Bone marrow (tissue), 2 donors: Measurements from ENCODE around the gene FAM131C.
"Not testable (repeated sequence)": the region's sequence is repeated elsewhere in the genome, so short reads cannot be mapped to it uniquely, and the experiment has no call there.

ENCODE experiments used
- DNase-seq, 2 donors: peaks; one replicate each; lab custom pipeline; 2025; lab: John Stamatoyannopoulos, UW

Gene FAM131C

DNA sequence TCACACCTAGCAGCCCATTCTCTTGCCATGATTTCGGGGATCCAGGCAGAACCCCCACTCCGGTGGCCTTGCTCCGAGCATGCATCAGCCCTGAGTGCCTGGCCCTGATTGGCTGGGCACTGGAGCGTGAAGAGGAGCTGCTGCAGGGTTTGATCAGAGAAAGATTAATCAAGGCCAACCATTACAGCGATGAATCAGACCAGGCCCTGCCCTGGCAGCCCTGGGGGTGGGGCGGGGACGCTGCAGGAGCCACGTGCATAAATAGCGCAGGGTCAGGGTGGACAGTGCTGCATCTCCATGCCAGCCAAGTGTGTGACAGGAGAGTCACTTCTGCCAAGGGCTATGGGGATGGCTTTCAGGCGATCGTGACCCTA, 3.4 kb upstream of the FAM131C start:
- DNase-seq, result no peak

DNA sequence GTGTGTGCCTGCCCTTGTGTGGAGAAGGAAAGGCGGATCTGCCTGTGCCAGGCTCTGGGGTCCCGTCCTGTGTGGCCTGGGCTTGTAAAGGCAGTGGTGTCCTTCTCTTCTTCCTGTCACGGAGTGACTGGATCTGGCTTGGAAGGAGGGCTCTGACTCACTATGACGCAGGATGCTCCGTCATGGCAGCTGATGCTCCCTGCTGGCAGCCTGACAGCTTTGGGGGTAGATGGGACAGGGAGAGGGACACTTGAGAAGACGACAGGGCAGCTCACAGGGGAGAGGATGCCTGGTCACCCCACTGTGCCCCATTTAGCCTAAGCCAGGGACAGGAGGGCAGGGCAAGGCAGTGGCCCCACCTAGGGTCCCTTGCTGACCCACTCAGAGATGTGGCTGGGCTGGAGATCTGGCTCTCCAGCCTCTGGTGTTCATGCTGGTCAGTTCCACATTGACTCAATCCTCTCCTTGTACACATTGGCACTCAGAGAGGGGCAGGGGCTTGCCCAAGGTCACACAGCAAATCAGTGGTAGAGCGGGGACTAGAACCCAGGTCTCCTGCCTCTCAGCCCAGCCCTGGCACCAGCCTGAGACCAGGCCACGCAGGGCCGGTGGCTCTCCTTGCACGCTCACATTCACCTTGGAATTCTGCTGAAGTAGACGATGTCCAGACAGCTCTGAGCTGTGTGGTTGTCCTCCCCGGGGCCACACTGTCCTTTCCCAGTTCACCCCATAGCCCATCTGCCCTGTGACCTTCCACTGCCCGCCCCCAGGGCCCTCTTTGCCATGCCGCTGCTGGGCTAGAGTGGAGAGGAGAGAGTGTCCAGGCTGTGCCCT, 2.8 kb upstream of the FAM131C start:
- DNase-seq, result no peak

DNA sequence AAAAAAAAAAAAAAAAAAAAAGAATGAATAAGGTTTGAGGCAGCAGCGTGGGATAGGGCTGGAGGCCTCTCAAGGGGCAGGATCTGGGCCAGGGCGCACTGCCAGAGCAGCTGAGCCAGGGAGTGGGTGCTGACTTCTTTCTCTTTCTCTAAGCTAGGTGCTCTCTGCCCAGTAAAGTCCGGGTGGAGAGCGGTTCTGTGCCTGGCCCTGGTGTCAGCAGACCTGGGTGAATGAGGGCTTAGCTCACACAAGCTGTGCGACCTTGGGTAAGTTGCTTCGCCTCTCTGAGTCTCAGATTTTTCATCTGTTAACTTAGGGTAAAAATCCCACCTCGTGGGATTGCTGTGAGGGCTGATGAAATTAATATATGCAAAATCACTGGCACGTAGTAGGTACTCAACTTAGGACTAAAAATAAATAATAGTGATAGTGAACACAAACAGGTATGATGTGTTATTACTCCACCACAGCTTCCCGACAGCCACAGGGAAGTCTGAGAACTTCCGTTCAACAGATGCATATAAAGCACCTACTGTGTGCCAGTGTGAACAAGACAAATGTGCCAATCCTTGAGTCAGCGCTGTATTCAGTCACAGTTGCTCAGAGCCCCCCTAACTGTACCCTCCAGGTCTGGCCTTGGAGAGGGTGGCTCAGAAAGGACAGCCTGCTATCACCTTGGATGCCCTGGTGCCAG, 2.0 kb upstream of the FAM131C start:
- no peak for DNase-seq

DNA sequence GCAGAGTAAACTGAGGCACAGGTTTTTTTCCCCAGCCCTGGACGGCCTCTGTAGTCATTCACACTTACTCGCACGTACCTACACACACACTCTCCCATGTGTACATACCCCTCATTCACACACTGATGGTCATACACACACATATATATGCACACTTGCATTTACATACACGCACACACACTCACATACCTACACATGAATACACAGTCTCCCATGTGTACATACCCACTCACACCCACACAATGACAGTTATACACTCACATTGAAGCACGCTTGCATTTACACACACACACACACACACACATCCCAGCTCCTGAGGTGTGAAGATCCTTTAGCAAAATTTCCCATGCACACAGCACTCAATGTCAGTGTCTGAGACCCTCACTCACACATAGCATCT, 766 bp upstream of the FAM131C start:
- DNase-seq, result no peak

- DNase-seq, result no peak
These were observed 601 bp downstream of the FAM131C start for GRCh38 chr1:16072616-16073484.

- no peak for DNase-seq
These were observed 1.4 kb downstream of the FAM131C start for GRCh38 chr1:16072095-16072494.

DNA sequence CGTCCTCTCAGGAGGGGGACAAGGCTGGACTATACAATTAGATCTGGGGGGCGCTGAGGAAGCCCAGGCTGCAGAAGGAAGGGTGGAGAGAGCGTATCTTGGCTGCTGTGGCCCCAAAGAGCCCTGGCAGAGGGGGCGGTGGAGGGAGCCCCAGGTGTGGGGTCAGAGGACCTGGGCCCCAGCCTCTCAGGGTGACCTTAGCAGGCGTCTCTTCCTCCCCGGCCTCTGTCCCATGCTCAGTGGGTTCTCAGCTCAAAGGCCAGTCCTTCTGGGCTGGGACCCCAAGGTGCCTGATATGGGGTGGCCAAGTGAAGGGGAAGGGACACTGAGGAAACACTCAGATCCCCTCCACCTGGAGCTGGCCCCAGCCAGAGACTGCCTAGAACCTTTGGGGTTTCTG, 1.8 kb downstream of the FAM131C start:
- no peak for DNase-seq

GRCh38 chr1:16070640-16071355, 2.7 kb downstream of the FAM131C start:
- DNase-seq, result no peak

- DNase-seq, result no peak
These were observed 4.8 kb downstream of the FAM131C start for GRCh38 chr1:16068356-16069270.

GRCh38 chr1:16067933-16068332, 5.5 kb downstream of the FAM131C start:
- no peak for DNase-seq

DNA sequence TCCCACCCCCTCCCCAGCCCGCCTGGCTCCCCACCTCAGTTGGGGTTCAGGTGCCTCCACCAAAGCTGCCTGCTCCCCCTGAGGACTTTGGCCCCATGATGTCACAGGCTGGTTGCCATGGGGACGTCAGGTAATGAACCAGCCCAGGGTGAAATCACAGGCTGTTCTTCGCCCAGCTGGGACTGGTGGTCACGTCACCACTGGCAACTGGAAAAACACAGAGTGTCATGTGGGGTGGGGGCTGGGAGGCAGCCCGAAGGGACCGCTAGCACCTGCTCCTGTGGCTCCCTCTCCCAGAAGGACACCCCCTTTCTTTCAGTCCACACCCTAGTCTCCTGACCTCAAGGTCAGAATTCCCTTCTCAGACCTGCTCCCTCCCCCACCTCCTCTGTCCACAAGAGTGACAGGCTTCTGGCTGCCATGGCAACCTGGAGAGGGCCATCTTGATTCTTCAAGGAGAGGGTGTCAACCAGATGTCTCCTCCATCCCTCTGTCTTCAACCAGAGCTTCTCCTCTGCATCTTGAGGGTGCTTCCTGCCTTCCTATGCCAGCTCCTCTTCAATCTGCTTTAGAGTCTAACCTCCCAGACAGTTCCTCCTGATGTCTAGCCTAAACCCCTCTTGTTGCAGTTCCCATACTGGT, 6.2 kb downstream of the FAM131C start:
- no peak for DNase-seq

- no peak for DNase-seq
These were observed 7.2 kb downstream of the FAM131C start for GRCh38 chr1:16066245-16066644.

- DNase-seq, result no peak
These were observed 8.2 kb downstream of the FAM131C start for GRCh38 chr1:16065269-16065576.

DNA sequence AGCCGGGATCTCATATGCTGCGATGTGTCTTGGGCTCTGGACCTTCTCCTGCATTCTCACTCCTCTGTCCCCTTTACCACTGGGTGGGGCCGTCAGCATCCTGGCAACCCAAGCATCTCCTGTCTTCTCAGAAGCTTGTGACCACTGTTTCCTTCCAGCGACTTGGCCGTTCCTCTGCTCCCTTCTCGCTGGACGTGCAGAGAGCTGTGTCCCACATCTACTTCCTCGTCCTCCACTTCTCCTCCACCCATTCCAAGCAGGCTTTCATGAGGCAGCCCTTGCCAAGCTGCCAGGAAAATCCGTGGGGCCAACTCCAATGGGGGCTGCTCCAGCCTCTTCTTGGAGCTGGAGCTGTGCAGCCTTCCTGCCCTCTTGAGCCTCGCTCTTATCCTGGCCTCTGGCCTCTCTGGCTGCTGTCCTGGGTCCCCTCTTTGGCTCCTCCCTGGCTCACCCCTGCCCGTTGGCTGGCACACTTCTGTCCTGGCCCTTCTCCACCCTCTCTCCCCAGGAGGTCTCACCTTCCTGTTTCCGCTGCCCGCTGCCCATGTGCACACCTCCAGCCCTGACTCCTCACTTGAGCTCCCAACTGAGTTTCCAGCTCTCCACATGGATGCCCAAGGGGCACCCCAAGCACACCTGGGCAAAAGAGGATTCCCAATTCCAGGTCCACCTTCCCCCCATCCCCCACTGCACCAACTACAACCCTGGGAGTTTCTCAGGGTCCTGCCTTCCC, 8.7 kb downstream of the FAM131C start:
- no peak for DNase-seq

DNA sequence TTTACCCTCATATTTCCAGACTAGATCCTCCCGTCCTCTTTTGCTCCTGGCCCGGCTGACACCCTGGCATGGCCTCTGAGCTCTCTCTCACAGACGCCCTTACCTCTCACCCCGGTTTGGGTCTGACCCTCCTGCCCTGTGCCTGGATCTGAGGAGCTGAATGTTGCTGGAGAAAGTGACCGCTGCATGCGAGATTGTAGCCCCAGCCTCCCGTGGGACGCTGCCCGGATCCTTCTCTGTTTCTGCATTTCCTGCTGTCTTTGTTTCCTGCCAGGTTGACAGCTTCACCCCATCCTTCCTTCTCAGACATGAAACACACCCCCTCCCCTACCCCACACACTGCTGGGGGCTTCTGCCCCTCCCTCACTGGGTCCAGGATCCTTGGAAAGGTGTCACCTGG, 9.5 kb downstream of the FAM131C start:
- DNase-seq, result no peak

- no peak for DNase-seq
These were observed 10.1 kb downstream of the FAM131C start for GRCh38 chr1:16063226-16063829.

GRCh38 chr1:16062687-16063075, 10.8 kb downstream of the FAM131C start:
- DNase-seq, result not testable (repeated sequence)

- DNase-seq, result not testable (repeated sequence)
These were observed 11.3 kb downstream of the FAM131C start for GRCh38 chr1:16061989-16062686.

DNA sequence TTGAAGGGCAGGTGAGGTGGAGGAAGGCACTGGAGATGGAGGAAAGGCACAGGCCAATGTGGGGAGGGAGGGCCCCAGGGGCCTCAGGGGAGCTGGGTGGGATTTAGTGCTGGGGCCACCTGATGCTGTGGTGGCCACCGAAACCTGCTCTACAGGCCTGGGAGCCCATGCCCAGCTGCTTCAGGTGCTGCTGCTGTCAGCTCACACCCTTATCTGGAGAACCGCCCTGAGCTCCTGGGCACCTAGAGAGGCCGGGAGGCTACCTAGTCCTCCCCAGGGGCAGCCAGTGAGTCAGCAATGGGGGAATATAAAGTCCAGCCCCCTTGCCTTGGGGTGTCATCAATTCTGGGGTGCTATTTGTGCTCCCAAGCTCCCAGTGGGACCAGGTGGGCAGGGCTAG, 12.2 kb downstream of the FAM131C start:
- no peak for DNase-seq
